C4-2B (cell line): ENCODE results near the gene CCDC110.

ENCODE experiments used
- ZFX ChIP-seq: fragments of 450-650 bp; IDR thresholded peaks from 2 replicates; pipeline ENCODE4 v1.6.1; 2017
- TF ChIP-seq, protein P1 (sequence below): fragments of 450-650 bp; conservative IDR thresholded peaks from 2 replicates; pipeline ENCODE4 v1.5.1; 2017; ENCODE audit warnings: mild to moderate bottlenecking

GRCh38 chr4:185471235-185472102, at the start of gene CCDC110:
- TF ChIP-seq, protein P1, sequence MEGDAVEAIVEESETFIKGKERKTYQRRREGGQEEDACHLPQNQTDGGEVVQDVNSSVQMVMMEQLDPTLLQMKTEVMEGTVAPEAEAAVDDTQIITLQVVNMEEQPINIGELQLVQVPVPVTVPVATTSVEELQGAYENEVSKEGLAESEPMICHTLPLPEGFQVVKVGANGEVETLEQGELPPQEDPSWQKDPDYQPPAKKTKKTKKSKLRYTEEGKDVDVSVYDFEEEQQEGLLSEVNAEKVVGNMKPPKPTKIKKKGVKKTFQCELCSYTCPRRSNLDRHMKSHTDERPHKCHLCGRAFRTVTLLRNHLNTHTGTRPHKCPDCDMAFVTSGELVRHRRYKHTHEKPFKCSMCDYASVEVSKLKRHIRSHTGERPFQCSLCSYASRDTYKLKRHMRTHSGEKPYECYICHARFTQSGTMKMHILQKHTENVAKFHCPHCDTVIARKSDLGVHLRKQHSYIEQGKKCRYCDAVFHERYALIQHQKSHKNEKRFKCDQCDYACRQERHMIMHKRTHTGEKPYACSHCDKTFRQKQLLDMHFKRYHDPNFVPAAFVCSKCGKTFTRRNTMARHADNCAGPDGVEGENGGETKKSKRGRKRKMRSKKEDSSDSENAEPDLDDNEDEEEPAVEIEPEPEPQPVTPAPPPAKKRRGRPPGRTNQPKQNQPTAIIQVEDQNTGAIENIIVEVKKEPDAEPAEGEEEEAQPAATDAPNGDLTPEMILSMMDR: peak; percentile 70
- no peak for TF ChIP-seq ZFX
